SK-N-SH (cell line): Measurements from ENCODE around the gene PPIL1. TPM values are rescaled to one million over a fixed set of nuclear protein-coding genes. Genes with fewer than 3 reads are reported as not detected.

Experiments
- CTCF ChIA-PET: fragments of 300-600, 350-600 bp; formaldehyde crosslinking; extraction: SDS; loops from one replicate; lab custom pipeline; 2021; lab: Yijun Ruan, JAX
- POLR2A ChIA-PET: fragments of 350-600 bp; sonication (Branson Sonifier 250); formaldehyde crosslinking; extraction: SDS; loops from one replicate; lab custom pipeline; 2020; ENCODE audit warnings: antibody characterized with exemption, inconsistent platforms; lab: Yijun Ruan, JAX
- DNase-seq: peaks from one replicate; pipeline ENCODE4 v3.0.0; 2012
- H2AFZ ChIP-seq: fragments of 200-600 bp; sonication (generic); 2 replicates; pipeline ENCODE4 v1.8.1; 2016; ENCODE audit warnings: antibody characterized with exemption, mild to moderate bottlenecking, low read depth
- H3F3A ChIP-seq: fragments of 200-600 bp; sonication (generic); replicated peaks from 2 replicates; pipeline ENCODE3; 2016; ENCODE audit warnings: antibody characterized with exemption, mild to moderate bottlenecking; ENCODE audit not compliant: insufficient read depth
- H3K27ac ChIP-seq, 2 experiments: fragments of 200-500 bp in 1 of 2; fragments of 200-600 bp in 1 of 2; sonication (Bioruptor generic) in 1 of 2; sonication (generic), shearing (Covaris generic) in 1 of 2; 2 replicates each; pipeline versions ENCODE4 v1.5.1 to v1.6.1; 2014 to 2016; ENCODE audit warnings: low read depth in 2 of 2, inconsistent platforms in 1 of 2, low read length in 1 of 2, mild to moderate bottlenecking in 1 of 2, mixed read lengths in 1 of 2
- H3K27me3 ChIP-seq: fragments of 200-600 bp; sonication (generic), shearing (Covaris generic); 2 replicates; pipeline ENCODE4 v1.6.1; 2016; ENCODE audit warnings: mixed run types; ENCODE audit not compliant: insufficient read depth
- H3K36me3 ChIP-seq, 2 experiments: fragments of 200-500 bp in 1 of 2; fragments of 200-600 bp in 1 of 2; sonication (Bioruptor generic) in 1 of 2; sonication (generic) in 1 of 2; replicated peaks in 1 of 2; 2 replicates each; pipeline versions ENCODE3 to v1.5.1; 2014 to 2016; ENCODE audit warnings: low read length in 1 of 2, mild to moderate bottlenecking in 1 of 2; ENCODE audit not compliant: insufficient read depth in 2 of 2, control insufficient read depth in 1 of 2
- H3K4me1 ChIP-seq, 2 experiments: fragments of 200-500 bp in 1 of 2; fragments of 200-600 bp in 1 of 2; sonication (Bioruptor generic) in 1 of 2; sonication (generic), shearing (Covaris generic) in 1 of 2; 2 replicates each; pipeline versions ENCODE4 v1.5.1 to v1.6.1; 2014 to 2016; ENCODE audit warnings: low read depth in 1 of 2, low read length in 1 of 2, mixed run types in 1 of 2; ENCODE audit not compliant: insufficient read depth in 2 of 2, control insufficient read depth in 1 of 2
- H3K4me2 ChIP-seq: fragments of 200-600 bp; sonication (generic), shearing (Covaris generic); 2 replicates; pipeline ENCODE4 v1.6.1; 2017; ENCODE audit warnings: mixed run types
- H3K4me3 ChIP-seq, 2 experiments: fragments of 200-500 bp in 1 of 2; fragments of 200-600 bp in 1 of 2; sonication (Bioruptor generic) in 1 of 2; sonication (generic), shearing (Covaris generic) in 1 of 2; 2 replicates each; pipeline versions ENCODE4 v1.5.1 to v1.8.1; 2014 to 2016; ENCODE audit warnings: low read depth in 2 of 2, inconsistent platforms in 1 of 2, low read length in 1 of 2, mild to moderate bottlenecking in 1 of 2, mixed read lengths in 1 of 2, moderate library complexity in 1 of 2
- H3K79me2 ChIP-seq: fragments of 200-600 bp; sonication (generic); 2 replicates; pipeline ENCODE4 v1.8.1; 2017; ENCODE audit warnings: mild to moderate bottlenecking; ENCODE audit not compliant: insufficient read depth
- H3K9ac ChIP-seq: fragments of 200-600 bp; sonication (generic); 2 replicates; pipeline ENCODE4 v1.6.1; 2017; ENCODE audit warnings: mixed run types
- H3K9me2 ChIP-seq: fragments of 200-600 bp; sonication (generic); 2 replicates; pipeline ENCODE4 v1.6.1; 2017; ENCODE audit warnings: mixed run types
- H3K9me3 ChIP-seq: fragments of 200-600 bp; sonication (generic); 2 replicates; pipeline ENCODE4 v1.6.1; 2017; ENCODE audit warnings: mixed run types, mild to moderate bottlenecking, moderate library complexity
- H4K20me1 ChIP-seq: fragments of 200-600 bp; sonication (generic); 2 replicates; pipeline ENCODE4 v1.6.1; 2017; ENCODE audit warnings: mild to moderate bottlenecking, mixed run types; ENCODE audit not compliant: insufficient read depth
- ELF1 ChIP-seq: IDR thresholded peaks from 2 replicates; pipeline ENCODE4 v1.4.0; 2012
- EZH2phosphoT487 ChIP-seq: fragments of 200-600 bp; sonication (generic); IDR thresholded peaks from 2 replicates; pipeline ENCODE4 v1.6.1; 2017; ENCODE audit warnings: low read depth, mixed run types, mild to moderate bottlenecking, antibody characterized with exemption, moderate library complexity, borderline replicate concordance
- FOSL2 ChIP-seq: IDR thresholded peaks from 2 replicates; pipeline ENCODE4 v1.4.0; 2012; ENCODE audit warnings: low read depth, mild to moderate bottlenecking, moderate library complexity, borderline replicate concordance
- GABPA ChIP-seq: IDR thresholded peaks from 2 replicates; pipeline ENCODE4 v1.4.0; 2012; ENCODE audit warnings: low read depth, mild to moderate bottlenecking
- RCOR1 ChIP-seq: fragments of 150-350 bp; IDR thresholded peaks from 2 replicates; pipeline ENCODE4 v1.6.1; 2017; ENCODE audit warnings: antibody characterized with exemption, low read length
- SMC3 ChIP-seq: IDR thresholded peaks from 2 replicates; pipeline ENCODE4 v1.6.1; 2012; ENCODE audit warnings: low read depth, low read length, improper control_type of control experiment
- TAF1 ChIP-seq: IDR thresholded peaks from 2 replicates; pipeline ENCODE4 v1.6.1; 2012; ENCODE audit warnings: low read depth, mild to moderate bottlenecking, low read length, moderate library complexity, borderline replicate concordance
- TCF12 ChIP-seq: IDR thresholded peaks from 2 replicates; pipeline ENCODE4 v1.4.0; 2012
- USF1 ChIP-seq: IDR thresholded peaks from 2 replicates; pipeline ENCODE4 v1.4.0; 2012; ENCODE audit warnings: low read depth, borderline replicate concordance
- YY1 ChIP-seq: IDR thresholded peaks from 2 replicates; pipeline ENCODE4 v1.4.0; 2012; ENCODE audit warnings: low read depth, mild to moderate bottlenecking
- WGBS: methylation state at CpG from one replicate; pipeline ENCODE4 v1.1.6; 2017; ENCODE audit warnings: low lambda C conversion rate; 5-methylcytosine and 5-hydroxymethylcytosine counted together
- polyA plus RNA-seq, 3 experiments: library from polyadenylated mRNA; depleted of rRNA; stranded (reverse); fragments of >200 nt; gene quantifications; 2 replicates each; pipeline ENCODE4 v1.2.3, GENCODE V29; 2012
- TF ChIP-seq, protein P1 (sequence below): fragments of 150-350 bp; IDR thresholded peaks from 2 replicates; pipeline ENCODE4 v1.6.1; 2017; ENCODE audit warnings: antibody characterized with exemption, low read length, low read depth, borderline replicate concordance
- TF ChIP-seq, protein P2 (sequence below): IDR thresholded peaks from 2 replicates; pipeline ENCODE4 v1.4.0; 2012; ENCODE audit warnings: low read depth, borderline replicate concordance

Gene PPIL1
- polyA plus RNA-seq, 1 of the 3 experiments (the other 2 are of a cell fraction): 36.6 TPM

GRCh38 chr6:36838896-36839748 lies 35.5 kb downstream of the PPIL1 start, which contains the start of gene CPNE5 (continued):
- TF ChIP-seq, protein P1, sequence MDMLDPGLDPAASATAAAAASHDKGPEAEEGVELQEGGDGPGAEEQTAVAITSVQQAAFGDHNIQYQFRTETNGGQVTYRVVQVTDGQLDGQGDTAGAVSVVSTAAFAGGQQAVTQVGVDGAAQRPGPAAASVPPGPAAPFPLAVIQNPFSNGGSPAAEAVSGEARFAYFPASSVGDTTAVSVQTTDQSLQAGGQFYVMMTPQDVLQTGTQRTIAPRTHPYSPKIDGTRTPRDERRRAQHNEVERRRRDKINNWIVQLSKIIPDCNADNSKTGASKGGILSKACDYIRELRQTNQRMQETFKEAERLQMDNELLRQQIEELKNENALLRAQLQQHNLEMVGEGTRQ: no peak
- TF ChIP-seq USF1 (no peak), RCOR1 (no peak), ELF1 (no peak)

DNA sequence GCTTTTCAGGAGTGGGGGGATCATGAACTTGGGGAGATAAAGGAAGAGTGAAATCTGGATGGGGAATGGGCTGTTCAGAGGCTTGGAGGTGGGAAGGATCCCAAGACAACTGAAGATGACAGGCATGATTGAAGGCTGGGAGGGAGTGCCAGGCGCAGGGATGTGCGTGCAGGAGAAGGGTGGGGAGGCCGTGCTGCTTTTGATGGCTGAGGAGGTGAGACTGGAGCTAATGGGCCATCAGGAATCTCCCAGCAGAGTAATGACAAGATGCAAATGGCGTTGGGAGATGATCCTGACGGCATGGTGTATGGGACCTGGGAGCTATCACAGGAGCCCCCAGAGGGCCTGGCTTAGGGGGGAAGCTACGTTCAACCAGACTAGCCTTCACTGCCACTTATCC lies 36.9 kb downstream of the PPIL1 start:
- H3K36me3 ChIP-seq: no peaks in the 10 kb centered on the region
- no peaks in the 10 kb centered on the region for H3K9me2 ChIP-seq
- H3K27me3 ChIP-seq: peaks cover 12% of the 10 kb centered on the region
- no peak for DNase-seq
- peaks cover 4% of the 10 kb centered on the region for H3F3A ChIP-seq
- H3K79me2 ChIP-seq: no peaks in the 10 kb centered on the region
- H3K4me3 ChIP-seq: no peak overlapping the region
- peaks cover 0 to 4% of the 10 kb centered on the region in 2 experiments; a peak in 1 of 4 replicates for H3K4me1 ChIP-seq
- no peak overlapping the region for H3K9ac ChIP-seq
- TF ChIP-seq GABPA (no peak), FOSL2 (no peak), EZH2phosphoT487 (no peak), YY1 (no peak), TAF1 (no peak), SMC3 (no peak), TCF12 (no peak)
- TF ChIP-seq, protein P2, sequence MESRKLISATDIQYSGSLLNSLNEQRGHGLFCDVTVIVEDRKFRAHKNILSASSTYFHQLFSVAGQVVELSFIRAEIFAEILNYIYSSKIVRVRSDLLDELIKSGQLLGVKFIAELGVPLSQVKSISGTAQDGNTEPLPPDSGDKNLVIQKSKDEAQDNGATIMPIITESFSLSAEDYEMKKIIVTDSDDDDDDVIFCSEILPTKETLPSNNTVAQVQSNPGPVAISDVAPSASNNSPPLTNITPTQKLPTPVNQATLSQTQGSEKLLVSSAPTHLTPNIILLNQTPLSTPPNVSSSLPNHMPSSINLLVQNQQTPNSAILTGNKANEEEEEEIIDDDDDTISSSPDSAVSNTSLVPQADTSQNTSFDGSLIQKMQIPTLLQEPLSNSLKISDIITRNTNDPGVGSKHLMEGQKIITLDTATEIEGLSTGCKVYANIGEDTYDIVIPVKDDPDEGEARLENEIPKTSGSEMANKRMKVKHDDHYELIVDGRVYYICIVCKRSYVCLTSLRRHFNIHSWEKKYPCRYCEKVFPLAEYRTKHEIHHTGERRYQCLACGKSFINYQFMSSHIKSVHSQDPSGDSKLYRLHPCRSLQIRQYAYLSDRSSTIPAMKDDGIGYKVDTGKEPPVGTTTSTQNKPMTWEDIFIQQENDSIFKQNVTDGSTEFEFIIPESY: no peak
- no peak overlapping the region for H2AFZ ChIP-seq
- no peaks in the 10 kb centered on the region for H3K9me3 ChIP-seq
- no peak overlapping the region for H3K27ac ChIP-seq
- no peak overlapping the region for H3K4me2 ChIP-seq
- ChIA-PET CTCF (interaction anchor here (0.9 to 2.5 kb wide), 5 partner anchors 14 to 373 kb away, joined by 3 to 10 read pairs (median 4); no protein-coding TSS in a partner anchor), POLR2A (no interaction called here)
- 98% methylated on average over 4 of the region's 6 CpGs for WGBS
- no peaks in the 10 kb centered on the region for H4K20me1 ChIP-seq
